Activated CD4-positive, CD25-positive, alpha-beta regulatory T cell treated with anti-CD3 and anti-CD28 coated beads, Interleukin-2, amount 50 U/mL, for 16 hours (primary cell): Measurements from ENCODE around the gene UCK1.
"Not testable (repeated sequence)": the region's sequence is repeated elsewhere in the genome, so short reads cannot be mapped to it uniquely, and the experiment has no call there.

Experiments used
- DNase-seq: peaks from one replicate; pipeline ENCODE4 v3.0.0-alpha.2; 2020; ENCODE audit warnings: low read depth, low spot score

Gene UCK1

GRCh38 chr9:131523451-131524435 is 7.3 kb downstream of the UCK1 start:
- DNase-seq, result no peak

GRCh38 chr9:131523086-131523388 is 8.0 kb downstream of the UCK1 start:
- no peak for DNase-seq

- no peak for DNase-seq
These were observed 8.6 kb downstream of the UCK1 start for GRCh38 chr9:131522257-131523085.

GRCh38 chr9:131521822-131522221 is 9.2 kb downstream of the UCK1 start:
- no peak for DNase-seq

GRCh38 chr9:131521203-131521602 is 9.9 kb downstream of the UCK1 start:
- DNase-seq, result no peak

- DNase-seq, result no peak
These were observed 10.6 kb downstream of the UCK1 start for GRCh38 chr9:131520503-131520902.

- no peak for DNase-seq
These were observed 12.5 kb downstream of the UCK1 start for GRCh38 chr9:131518553-131518952.

- no peak for DNase-seq
These were observed 13.3 kb downstream of the UCK1 start for GRCh38 chr9:131517761-131518190.

GRCh38 chr9:131516930-131517329 is 14.1 kb downstream of the UCK1 start:
- DNase-seq, result no peak

- no peak for DNase-seq
These were observed 15.0 kb downstream of the UCK1 start for GRCh38 chr9:131516100-131516499.

GRCh38 chr9:131515559-131516031 is 15.5 kb downstream of the UCK1 start:
- not testable (repeated sequence) for DNase-seq

GRCh38 chr9:131513177-131513576 is 17.9 kb downstream of the UCK1 start:
- no peak for DNase-seq

- no peak for DNase-seq
These were observed 19.2 kb downstream of the UCK1 start for GRCh38 chr9:131511880-131512279.

GRCh38 chr9:131511416-131511815 is 19.6 kb downstream of the UCK1 start:
- DNase-seq, result no peak

GRCh38 chr9:131505012-131505411 is 26.1 kb downstream of the UCK1 start:
- no peak for DNase-seq

GRCh38 chr9:131503626-131504465 is 27.2 kb downstream of the UCK1 start:
- peak; percentile 26 for DNase-seq

GRCh38 chr9:131502781-131503625 is 28.1 kb downstream of the UCK1 start, which contains the start of gene POMT1:
TSS of gene POMT1 (plus strand) at chr9:131502918. CDS start at chr9:131504219, 1,301 bp downstream.
- peak; percentile 80 for DNase-seq

GRCh38 chr9:131500939-131501541 is 30.0 kb downstream of the UCK1 start:
- DNase-seq, result no peak

GRCh38 chr9:131500377-131500776 is 30.7 kb downstream of the UCK1 start:
- DNase-seq, result peak; percentile 35

GRCh38 chr9:131499254-131499767 is 31.8 kb downstream of the UCK1 start:
- DNase-seq, result no peak
